Measurements from ENCODE around the gene DPF3. TPM values are rescaled to one million over a fixed set of nuclear protein-coding genes. Genes with fewer than 3 reads are reported as not detected.

Gene DPF3
- total RNA-seq, 1 donor from 2014 or later: 2.0 TPM

DNA sequence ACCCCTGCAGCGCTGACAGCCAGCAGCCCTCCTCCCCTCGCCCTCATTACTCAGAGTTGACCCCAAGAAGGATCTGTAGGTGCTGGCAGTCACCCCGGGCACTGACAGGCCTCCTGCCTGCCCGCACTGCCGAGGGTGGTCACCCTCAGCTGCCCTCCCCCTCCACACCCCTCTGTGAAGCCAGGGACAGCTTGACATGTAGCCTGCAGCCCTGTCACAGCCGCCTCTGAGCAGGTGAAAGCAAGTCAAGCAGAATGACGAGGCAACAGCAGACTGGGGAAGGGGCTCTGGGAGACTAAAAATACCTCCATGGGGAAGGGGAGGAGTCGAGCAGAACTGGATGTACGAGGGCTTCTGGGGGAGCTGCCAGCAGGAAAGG is 178.1 kb downstream of the DPF3 start:
- DNase-seq (ENCODE audit: low spot score): no peak

DNA sequence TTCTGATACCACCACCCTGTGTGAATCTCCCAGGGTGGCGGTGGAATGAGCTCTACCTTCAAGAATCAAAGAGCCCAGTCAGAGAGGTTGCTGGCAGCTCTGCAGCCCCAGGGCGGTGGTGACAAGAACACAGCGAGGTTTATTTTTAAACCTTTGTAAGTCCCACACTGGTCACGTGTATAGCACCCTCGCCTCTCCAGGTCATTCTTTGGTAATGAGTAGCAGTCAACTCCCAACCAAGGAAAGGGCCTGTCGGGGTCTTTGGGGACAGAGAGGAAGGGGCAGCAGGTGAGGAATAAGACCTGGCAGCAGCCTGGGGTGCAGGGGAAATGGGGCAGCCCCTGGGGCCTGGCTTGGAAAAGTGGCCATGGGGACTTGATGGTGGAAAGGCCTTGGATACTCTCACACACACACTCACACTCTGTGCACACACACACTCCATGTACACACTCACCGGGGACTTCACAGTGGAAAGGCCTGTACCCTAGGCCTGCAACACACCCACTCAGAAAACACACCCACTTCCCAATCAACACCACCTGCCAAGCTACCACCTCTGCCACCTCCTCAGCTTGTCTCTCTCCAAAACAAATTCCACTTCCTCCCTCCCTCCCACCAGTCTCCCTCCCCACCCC is 178.6 kb downstream of the DPF3 start:
- DNase-seq (ENCODE audit: low spot score): no peak

DNA sequence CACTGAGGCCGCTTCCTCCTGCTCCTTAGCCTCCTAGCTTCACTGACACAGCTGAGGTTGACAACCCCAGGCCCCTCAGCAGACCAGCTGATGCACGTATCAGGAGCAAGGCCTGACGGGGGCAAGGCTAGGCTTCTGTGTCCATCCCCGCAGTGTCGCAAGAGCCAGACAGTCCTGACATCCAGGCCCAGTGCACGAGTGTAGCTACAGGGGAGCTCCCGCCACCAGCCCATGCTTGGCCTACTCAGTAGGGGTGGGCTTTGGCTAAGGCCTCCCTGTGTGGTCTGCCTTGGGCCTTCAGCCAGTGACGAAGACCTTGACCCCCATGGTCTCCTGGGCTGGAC is 179.1 kb downstream of the DPF3 start:
- no peak for DNase-seq (ENCODE audit: low spot score)

DNA sequence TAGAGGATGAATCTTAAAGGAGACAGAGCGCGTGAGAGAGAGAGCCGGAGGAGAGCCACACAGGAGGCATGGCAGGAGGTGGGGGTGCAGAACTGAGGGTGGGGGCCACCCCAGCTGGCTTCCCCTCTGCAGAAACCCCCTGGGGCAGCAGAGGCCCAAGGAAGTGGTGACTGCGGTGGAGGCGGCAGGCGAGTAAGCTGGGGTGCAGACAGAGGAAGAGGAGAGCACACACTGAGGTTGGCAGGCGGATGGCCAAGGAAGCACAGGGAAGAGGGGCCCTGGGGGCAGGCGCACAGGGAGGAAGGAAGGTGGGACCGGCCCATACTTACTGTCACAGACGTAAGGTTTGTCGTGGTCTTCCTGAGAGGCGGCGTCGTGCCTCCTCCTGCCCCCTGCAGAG is 179.8 kb downstream of the DPF3 start:
- no peak for DNase-seq (ENCODE audit: low spot score)

DNA sequence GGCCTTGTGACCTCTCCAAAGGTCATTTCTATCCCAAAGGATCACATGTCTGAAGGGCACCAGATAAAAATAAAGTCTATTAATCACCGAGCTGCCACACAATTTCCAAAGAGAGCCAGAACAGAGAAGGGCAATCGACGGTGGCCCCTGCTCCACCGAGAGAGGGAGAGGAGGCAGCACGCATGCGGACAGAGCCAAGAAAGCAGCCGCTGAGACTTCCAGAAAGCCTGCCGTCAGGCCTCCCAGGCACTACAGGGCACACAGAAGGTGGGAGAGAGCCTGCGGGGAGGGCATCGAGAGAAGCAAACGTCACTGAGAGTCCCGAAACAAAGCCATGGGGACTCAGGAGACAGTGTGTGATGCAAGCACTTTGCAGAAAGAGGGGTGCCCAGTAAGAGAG is 182.0 kb downstream of the DPF3 start:
- DNase-seq (ENCODE audit: low spot score): no peak

DNA sequence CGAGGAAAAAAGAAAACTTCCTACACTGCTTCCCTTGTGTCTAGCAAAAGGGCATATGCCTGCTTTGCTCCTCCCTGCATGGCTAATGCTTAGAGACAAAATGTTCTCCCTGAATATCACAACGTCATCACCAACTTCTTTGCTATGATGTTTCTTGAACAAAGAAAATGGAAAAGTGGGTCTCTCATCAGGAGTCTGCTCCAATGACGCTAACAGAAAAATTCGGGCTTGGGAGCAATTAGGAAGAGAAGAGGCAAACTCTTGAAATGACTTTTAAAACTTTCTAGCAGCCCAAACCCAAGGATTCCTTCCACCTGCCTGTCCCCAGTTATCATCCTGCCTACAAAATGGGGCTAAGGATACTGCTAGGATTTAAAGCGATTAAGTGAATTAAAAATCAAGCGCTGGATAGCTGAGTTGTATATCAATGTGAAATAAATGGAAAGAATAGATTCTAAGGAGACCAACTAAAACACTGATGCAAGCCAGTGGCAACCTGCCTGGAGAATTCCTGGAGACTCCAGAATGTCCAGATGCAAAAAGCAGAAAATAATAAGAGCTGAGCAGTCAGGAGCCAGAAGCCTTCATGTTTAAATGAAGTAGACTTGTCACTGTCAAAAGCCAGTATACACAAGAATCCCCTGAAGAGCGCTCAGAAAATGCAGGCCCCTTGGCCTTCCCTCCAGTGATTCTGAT is 183.8 kb downstream of the DPF3 start:
- no peak for DNase-seq (ENCODE audit: low spot score)

DNA sequence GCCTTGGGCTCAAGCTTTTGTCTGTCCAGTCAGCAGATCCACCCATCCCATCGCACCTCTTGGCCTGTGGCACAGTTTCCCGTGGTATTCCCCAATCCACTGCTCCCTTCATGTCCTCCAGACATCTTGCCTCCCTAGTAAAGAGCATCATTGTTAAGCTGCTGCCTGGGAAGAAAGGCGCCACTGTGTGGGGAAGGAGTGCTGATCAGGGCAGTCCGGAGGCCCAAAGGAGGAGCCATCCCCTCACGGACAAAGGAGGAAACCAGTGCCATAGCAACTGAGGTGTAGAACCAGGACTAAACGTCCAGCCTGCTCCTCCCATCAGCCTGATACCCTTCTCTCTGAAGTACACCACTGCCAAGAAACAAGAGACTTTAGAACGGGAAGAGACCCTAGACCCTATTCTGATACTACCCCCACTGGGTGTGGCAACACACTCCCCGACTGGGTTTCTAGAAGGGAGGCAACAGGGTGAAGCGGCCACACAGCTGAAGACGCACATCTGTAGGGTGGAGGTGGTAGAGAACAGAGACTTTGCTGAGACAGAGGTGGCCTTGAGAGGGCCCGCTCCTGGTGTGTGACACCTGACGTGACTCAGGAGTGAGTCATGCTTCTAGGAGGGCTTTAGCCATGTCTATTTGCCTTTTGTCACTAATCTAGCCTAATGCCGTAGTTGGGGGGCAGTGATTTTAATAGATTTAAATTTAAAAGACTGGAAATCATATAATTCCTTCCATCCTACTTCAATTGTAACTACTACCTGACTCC is 185.0 kb downstream of the DPF3 start:
- DNase-seq (ENCODE audit: low spot score): no peak

DNA sequence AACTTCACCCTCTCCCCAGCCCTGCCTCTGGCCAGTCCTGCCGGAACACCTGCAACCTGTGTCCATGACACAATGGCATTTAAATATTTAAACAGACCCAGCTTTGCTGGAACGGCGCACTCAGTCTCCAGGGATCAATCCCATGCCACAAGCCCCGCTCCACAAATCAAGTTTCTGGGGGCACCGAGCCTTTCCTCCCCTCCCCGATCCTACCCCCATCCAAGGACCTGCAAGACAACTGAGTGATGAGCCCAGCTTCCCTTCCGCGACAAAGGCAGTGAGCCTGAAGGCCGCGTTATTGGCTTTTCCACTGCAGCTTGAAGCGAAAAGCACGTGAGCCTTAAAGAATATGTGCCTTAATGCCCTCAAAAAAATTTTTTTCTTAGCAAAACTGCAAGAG is 185.7 kb downstream of the DPF3 start:
- no peak for DNase-seq (ENCODE audit: low spot score)

DNA sequence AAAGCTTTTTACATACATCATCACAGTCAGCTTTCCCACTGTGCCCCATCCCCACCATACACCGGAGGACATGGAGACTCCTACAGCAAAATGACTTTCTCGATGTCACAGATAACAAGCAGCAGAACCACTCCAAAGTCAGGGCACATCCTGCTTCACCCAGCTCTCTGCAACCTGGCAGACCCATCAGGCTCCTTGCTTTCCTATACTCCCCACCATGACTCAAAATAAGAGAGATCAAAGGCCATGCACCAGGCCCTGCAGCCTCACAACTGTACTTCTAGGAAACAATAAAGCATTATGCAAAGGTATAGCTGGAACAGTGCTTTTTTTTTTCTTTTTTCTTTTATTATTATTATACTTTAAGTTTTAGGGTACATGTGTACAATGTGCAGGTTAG is 187.4 kb downstream of the DPF3 start:
- DNase-seq (ENCODE audit: low spot score): no peak

DNA sequence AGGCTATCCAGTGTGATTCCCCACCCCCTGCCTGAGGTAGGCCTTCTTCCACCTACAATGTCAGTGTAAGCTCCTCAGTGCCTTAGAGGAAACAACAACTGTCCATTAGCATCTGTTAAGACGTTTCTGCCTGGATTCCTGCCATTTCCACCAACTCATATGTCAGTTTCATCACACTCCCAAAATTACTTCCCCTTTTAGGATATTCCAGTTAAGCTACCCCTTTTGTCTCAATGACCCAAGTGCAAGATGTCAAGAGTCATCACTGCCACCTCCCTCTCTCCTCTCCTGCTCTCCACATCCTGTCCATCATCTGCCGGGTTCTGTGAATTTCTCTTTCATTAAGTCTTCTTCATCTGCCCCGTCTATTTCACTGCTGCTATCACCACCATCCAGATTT is 189.4 kb downstream of the DPF3 start:
- no peak for DNase-seq (ENCODE audit: low spot score)

DNA sequence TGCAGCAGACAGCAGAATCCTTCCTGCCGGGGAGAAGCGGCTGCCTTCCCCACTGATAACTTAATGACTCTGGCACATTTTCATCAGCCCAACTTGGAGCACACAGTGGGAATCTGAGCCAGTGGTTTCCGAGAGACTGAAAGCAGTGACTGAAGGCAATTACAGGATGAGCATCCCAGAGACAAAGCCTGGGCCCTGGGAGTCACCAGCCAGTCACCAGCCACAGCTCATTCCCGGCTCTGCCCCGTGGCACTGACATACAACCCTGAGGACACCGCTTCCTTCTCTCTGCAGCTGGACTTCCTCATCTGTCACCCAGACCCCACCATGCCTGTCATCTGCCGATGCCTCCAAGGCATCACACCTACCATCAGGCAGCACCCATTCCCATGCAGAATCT is 192.3 kb downstream of the DPF3 start:
- no peak for DNase-seq (ENCODE audit: low spot score)

DNA sequence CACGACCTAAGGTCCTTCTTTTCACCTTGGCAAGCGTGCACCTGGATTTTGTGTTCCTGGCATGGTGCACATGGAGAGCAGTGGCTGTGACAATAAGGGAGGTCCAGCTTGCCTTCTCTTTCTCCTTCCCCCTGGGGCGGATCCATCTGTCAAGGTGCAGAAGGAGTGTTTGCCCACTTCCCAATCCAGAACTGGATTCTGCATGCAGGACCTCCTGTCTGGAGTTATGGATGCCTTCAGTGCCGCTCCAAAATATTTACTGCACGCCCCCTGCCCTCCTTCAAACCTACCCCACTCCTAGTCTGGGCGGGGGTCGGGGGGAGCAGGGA is 192.7 kb downstream of the DPF3 start:
- no peak for DNase-seq (ENCODE audit: low spot score)

DNA sequence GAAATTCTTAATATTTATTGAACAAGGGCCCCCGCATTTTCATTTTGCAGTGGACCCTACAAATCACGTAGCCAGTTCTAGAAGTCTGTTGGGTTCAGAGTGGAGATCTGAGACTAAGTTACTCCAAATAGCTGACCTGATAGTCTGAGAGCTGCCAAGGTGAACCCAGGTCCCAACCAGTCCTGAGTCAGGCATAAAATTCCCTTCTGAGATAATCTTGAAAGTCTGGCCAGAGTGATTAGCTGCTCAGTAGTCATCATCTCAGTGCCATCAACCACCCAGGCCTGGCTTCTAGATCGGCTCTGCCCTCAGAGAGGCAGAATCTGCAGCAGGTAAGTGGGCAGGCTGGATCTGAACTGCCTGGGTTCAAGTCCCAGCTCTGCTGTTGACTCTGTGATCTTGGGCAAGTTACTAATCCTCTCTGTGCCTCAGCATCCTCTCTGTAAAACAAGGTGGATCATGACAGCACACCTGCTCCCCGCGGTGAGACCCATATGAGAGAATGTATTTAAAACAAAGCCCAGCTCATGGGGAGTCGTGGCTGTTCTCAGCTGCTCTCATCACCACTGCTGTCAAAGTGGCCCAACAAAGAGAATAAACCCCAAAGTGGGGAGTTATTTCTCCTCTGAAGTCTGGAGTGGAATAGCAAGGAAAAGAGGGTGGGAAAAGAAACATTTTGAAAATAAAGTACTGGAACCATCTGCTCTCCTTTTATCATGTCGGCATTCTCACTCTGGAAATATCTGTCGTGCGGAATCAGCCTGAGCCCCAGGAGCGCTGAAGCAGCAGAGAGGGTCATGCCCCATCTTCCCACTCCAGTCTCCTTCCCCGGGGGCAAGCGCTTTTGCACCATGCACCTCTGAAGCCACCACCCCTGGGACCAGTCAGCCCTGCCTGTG is 193.3 kb downstream of the DPF3 start:
- no peak for DNase-seq (ENCODE audit: low spot score)

DNA sequence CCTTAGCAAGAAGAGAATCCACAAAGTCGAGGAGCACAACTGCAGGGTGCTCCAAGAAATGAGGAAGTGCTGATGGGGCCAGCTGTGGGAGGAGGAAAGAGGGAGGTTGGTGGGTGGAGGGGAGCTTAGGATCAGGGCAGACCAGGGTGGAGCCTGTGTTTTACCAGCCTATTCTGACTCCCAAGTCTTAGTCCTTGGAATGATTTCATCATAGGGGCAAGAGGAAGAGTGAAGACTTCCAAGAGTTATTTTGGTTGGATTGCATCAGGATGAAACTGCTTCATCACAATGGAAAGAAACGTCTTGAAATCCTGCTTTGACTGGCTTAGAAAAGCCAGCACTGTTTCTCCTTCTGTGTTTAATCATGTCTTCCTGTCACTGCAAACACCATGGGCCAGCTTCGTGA is 194.0 kb downstream of the DPF3 start:
- DNase-seq (ENCODE audit: low spot score): no peak

DNA sequence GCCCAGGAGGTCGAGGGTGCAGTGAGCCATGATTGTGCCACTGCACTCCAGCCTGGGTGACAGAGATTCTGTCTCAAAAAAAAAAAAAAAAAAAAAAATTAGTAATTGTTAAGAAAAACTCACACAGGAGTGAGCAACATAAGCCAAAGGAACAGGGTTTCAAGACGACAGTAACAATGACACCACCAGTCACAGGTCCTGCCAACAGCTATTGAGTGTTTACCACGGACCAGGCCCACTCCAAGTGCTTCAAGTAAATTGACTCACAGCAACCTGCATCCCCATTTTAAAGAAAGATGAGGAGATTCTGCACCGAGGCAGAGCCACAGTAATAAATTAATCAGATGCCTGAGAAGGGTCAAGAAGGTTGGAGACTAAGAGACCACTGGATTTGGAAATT is 194.5 kb downstream of the DPF3 start:
- DNase-seq (ENCODE audit: low spot score): no peak

DNA sequence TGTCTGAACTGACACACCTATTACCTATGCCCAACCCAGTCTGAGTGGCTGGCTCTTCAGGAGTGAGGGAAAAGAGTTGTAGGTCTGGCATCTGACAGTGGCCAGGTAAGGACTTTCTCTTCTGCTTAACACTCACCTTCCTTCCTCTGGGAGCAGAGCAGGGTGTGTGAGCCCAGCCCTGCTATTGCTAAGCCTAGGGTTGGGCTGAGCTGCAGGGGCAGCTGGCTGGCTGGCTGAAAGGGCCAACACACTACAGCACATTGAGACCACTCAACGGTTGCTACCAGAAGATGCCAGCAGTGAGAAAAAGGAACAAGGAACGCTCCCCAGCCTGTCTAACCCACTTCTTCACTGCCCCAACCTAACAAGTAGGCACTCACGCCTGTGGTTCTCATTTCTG is 201.2 kb downstream of the DPF3 start:
- DNase-seq (ENCODE audit: low spot score): no peak

DNA sequence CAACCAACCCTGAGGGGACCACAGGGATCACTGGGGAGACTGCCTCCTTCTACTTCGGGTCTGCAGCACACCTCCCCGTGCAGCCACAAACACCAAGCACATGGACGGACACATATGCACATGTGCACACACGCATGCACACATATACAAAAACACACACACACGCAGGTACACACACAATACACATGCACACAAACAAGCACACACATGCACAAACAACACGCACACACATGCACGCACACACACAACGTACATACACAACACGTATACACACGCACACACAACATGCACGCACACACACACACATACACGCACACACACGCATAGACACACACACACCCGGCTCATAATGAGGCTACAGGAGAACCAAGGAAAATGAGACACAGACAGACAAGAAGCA is 203.6 kb downstream of the DPF3 start:
- DNase-seq (ENCODE audit: low spot score): no peak

DNA sequence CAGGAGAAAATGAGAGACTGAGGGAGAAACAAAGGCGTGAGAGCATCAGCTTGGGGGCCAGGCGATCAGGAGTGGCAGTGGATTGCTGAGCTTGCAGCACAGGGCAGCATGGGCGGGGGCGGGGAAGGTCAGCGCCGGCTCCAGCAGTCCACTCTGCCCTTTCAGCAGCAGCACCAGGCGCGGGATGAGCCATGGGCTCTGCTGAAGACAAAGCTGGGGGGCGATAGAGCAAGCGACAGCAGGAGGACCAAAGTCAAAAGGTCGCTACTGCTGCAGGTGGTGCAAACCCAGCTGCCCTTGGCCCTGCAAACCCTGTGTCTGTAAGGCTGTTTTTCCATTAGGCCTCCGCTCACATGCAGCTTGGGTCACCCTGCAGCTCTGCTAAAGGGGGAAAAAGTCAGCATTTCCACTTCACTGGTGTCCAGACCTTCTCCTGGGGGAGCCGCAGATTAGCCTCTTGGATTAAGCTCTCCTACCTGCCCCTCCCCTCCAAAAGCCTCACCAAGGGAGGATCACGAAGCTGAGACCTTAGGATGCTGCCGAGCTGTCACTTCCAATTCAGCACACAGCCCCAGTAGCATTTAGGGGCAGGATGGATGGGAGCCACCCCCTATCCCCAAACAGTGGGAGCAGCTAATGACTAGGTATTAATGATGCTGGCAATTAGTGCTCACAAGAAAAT is 204.8 kb downstream of the DPF3 start:
- DNase-seq (ENCODE audit: low spot score): no peak

DNA sequence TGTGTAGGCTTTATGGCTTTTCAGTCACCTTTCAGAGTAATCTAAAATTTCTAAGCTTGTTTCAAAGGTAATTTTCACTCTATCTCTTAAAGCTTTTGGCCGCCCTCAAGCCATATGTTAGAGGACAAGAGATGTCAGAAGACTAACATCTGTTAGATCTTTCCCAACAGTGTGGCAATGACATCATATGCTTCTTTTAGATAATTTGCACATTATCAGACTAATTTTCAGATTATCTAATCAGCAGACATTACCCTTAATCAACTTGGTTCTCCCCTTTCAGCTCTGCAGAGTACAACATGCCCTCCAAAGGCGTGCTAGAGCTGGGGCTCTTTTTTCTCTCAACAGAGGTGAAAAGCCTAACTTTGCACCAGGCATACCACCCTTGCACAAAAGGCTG is 207.1 kb downstream of the DPF3 start:
- DNase-seq (ENCODE audit: low spot score): no peak

DNA sequence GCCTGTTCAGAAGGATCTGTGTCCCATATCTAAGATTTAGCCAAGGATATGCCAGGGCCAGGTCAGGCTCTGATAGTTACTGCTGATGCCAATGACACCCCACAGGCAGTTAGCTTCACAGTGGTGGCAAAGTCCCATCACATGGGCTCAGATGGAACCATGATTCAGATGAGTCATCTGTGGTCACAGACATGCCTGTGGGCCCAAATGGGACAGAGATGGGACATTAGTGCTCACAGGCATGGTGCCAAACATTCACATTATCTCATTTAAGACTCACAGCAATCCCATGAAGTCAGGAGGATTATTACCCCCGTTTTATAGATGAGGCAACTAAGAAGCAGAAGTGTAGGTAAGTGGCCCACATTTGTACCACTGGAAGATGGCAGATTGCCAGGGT is 207.8 kb downstream of the DPF3 start:
- no peak for DNase-seq (ENCODE audit: low spot score)

DNA sequence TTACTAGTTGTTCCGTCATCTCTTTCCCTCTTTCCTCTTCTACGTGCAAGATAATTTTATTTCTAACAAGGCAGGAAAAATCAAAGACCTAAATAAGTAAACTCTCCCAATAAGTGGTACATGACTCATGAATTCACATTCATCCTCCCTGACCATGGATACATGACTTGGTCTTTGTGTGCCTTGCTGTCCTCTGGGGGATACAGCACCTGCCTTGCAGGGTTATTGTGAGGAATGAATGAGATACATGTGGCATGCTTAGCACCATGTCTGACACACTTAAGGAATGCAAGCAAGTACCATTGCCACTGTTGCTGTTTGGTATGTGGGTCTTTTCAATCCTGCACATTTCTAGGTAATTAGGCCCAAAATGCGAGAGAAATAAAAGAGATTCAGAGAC is 208.4 kb downstream of the DPF3 start:
- DNase-seq (ENCODE audit: low spot score): no peak

DNA sequence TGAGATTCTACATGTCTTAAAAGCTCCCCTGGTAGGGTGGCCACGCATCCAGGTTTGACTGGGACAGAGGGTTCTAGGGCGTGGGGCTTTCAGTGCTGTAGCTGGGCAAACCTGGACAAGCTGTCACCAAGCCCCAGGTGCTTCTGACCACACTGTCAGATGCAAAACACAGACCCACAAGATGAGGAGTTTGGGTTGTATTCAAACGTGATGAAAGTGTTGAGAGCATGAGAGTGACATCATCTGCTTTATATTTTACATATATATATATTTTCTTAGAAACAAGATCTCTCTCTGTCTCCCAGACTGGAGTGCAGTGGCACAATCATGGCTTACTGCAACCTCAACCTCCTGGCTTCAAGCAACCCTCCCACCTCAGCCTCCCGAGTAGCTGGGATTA is 210.1 kb downstream of the DPF3 start:
- DNase-seq (ENCODE audit: low spot score): no peak

Measured in ureter (tissue), 1 donor.